ENCODE results near the gene CENPV. TPM values are rescaled to one million over a fixed set of nuclear protein-coding genes. Genes with fewer than 3 reads are reported as not detected.

CENPV gene
- total and polyA plus RNA-seq, 10 of the 15 experiments (the other 5 are each of a cell fraction or from before 2014, with no cell fraction given) = 22.5 to 98.6 (median 80.8) TPM

DNA sequence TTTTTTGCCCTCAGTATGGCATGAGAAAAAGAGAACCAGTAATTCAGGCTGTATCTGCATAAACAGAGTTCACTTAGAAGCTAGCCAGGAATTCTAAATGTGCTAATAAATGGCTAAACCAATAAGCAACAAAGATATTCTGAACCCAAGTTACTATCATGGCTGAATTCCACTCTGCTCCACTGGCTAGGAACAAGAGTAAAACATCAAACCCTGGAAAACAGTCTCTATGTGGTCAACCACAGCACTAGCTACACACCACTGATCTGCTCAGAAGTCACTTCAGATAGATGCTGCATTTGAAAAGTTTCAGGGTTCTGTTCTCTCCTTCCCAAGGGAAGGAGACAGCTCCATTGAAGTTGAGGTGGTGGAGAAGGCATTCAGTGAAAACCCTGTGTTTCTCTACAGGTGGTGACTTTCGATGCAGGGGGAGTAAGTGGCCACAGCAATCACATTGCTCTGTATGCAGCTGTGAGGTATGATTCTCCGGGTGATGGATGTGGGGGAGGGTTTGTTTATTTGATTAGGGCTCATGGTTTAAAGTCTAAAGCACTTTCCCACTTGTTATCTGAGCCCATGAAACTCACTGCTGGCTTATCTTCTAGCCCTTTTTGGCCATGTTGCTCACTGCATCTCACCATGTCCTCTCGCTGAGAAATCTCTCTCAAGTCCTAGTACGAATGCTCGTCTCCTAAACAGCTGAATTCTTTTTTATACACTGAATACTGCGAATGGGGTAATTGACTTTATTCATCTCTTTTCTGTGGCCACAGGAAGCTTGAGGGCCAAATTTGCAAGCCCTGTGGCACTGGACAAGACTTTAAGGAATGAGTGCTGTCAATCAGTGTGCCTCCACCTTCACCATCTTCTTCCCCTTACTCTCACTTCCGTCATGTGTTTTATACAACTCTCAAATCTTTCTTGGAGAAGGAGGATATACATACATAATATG is 39.9 kb downstream of the CENPV start:
- no peak overlapping the region for H3K27ac ChIP-seq (ENCODE audit: control insufficient read depth, insufficient read depth)
- SMC1A ChIA-PET (ENCODE audit: uncharacterized antibody, unreplicated experiment) = interaction anchor here (1.2 to 1.3 kb wide), 3 partner anchors 10 to 18 kb away, joined by 3 to 7 read pairs (median 7); no protein-coding TSS in a partner anchor
- no peak overlapping the region for H3K4me3 ChIP-seq
- no peak overlapping the region for H3K4me2 ChIP-seq (ENCODE audit: control insufficient read depth, insufficient read depth)
- no peak for TF ChIP-seq FOS (IDR thresholded peaks at IDR 0.05; ENCODE audit: borderline replicate concordance, extremely low read depth, insufficient read length)
- TF ChIP-seq, protein P1, sequence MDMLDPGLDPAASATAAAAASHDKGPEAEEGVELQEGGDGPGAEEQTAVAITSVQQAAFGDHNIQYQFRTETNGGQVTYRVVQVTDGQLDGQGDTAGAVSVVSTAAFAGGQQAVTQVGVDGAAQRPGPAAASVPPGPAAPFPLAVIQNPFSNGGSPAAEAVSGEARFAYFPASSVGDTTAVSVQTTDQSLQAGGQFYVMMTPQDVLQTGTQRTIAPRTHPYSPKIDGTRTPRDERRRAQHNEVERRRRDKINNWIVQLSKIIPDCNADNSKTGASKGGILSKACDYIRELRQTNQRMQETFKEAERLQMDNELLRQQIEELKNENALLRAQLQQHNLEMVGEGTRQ (IDR thresholded peaks at IDR 0.05; ENCODE audit: borderline replicate concordance, low read depth, low read length) = no peak
- TF ChIP-seq RAD21 (IDR thresholded peaks at IDR 0.05; ENCODE audit: insufficient read depth, low read depth, low read length) = no peak
- no peak for TF ChIP-seq PAX5 (IDR thresholded peaks at IDR 0.05; ENCODE audit: borderline replicate concordance, low read depth, low read length)
- no peak for TF ChIP-seq ZNF274 (IDR thresholded peaks at IDR 0.05; ENCODE audit: insufficient read depth, insufficient read length)
- TF ChIP-seq, protein P2, sequence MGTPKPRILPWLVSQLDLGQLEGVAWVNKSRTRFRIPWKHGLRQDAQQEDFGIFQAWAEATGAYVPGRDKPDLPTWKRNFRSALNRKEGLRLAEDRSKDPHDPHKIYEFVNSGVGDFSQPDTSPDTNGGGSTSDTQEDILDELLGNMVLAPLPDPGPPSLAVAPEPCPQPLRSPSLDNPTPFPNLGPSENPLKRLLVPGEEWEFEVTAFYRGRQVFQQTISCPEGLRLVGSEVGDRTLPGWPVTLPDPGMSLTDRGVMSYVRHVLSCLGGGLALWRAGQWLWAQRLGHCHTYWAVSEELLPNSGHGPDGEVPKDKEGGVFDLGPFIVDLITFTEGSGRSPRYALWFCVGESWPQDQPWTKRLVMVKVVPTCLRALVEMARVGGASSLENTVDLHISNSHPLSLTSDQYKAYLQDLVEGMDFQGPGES (IDR thresholded peaks at IDR 0.05) = no peak
- no peak for TF ChIP-seq ZNF217 (IDR thresholded peaks at IDR 0.05)
- TF ChIP-seq, protein P3, sequence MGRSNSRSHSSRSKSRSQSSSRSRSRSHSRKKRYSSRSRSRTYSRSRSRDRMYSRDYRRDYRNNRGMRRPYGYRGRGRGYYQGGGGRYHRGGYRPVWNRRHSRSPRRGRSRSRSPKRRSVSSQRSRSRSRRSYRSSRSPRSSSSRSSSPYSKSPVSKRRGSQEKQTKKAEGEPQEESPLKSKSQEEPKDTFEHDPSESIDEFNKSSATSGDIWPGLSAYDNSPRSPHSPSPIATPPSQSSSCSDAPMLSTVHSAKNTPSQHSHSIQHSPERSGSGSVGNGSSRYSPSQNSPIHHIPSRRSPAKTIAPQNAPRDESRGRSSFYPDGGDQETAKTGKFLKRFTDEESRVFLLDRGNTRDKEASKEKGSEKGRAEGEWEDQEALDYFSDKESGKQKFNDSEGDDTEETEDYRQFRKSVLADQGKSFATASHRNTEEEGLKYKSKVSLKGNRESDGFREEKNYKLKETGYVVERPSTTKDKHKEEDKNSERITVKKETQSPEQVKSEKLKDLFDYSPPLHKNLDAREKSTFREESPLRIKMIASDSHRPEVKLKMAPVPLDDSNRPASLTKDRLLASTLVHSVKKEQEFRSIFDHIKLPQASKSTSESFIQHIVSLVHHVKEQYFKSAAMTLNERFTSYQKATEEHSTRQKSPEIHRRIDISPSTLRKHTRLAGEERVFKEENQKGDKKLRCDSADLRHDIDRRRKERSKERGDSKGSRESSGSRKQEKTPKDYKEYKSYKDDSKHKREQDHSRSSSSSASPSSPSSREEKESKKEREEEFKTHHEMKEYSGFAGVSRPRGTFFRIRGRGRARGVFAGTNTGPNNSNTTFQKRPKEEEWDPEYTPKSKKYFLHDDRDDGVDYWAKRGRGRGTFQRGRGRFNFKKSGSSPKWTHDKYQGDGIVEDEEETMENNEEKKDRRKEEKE (IDR thresholded peaks at IDR 0.05) = no peak
- no peak for TF ChIP-seq ASH2L (IDR thresholded peaks at IDR 0.05; ENCODE audit: borderline replicate concordance, low read depth)
- TF ChIP-seq KAT2A (conservative IDR thresholded peaks at IDR 0.05; ENCODE audit: control insufficient read depth, low read depth, low read length) = no peak
- TF ChIP-seq SIN3A (IDR thresholded peaks at IDR 0.05; ENCODE audit: low read depth, low read length) = no peak
- no peak for TF ChIP-seq CHD2 (IDR thresholded peaks at IDR 0.05; ENCODE audit: borderline replicate concordance, low read depth, low read length)
- no peak for TF ChIP-seq RUNX3 (IDR thresholded peaks at IDR 0.05; ENCODE audit: low read length)
- FAIRE-seq = no peak
- CTCF ChIA-PET = interaction anchor here (0.6 to 4.0 kb wide), 7 partner anchors 8 to 73 kb away, joined by 3 to 18 read pairs (median 3); no protein-coding TSS in a partner anchor
- H3K9me3 ChIP-seq (replicated peaks; ENCODE audit: control insufficient read depth, insufficient read depth, low read length) = no peaks in the 10 kb centered on the region
- H4K20me1 ChIP-seq (ENCODE audit: control insufficient read depth, insufficient read depth) = no peaks in the 10 kb centered on the region
- DNase-seq (ENCODE audit: low read depth, low spot score) = no peak
- in situ Hi-C loops (cut with MboI) = no loop called here
- ATAC-seq = no peak
- H3K4me1 ChIP-seq (ENCODE audit: control insufficient read depth, insufficient read depth, low read length) = no peaks in the 10 kb centered on the region
- no peak overlapping the region for H3K9ac ChIP-seq (ENCODE audit: control insufficient read depth, insufficient read depth, low read length)
- H2AFZ ChIP-seq (ENCODE audit: control insufficient read depth, low read depth, low read length) = no peak overlapping the region
- H3K79me2 ChIP-seq (ENCODE audit: control insufficient read depth, insufficient read depth, low read length) = no peaks in the 10 kb centered on the region
- intact Hi-C loops (cut with micrococcal nuclease; ENCODE audit: unreplicated experiment) = no loop called here
- POLR2A ChIA-PET = interaction anchor here (0.6 kb wide), 1 partner anchor 73 kb away, joined by 10 read pairs; no protein-coding TSS in a partner anchor
- H3K27me3 ChIP-seq (replicated peaks in 1 of 2; ENCODE audit: control insufficient read depth in 2 of 2, insufficient read depth in 2 of 2, low read length in 1 of 2) = no peaks in the 10 kb centered on the region
- RAD21 ChIA-PET (ENCODE audit: unreplicated experiment) = no interaction called here
- no peaks in the 10 kb centered on the region for H3K36me3 ChIP-seq (ENCODE audit: control insufficient read depth in 2 of 2, insufficient read depth in 2 of 2, low read length in 1 of 2)
- no TSS peak for BruUV-seq (replicated peaks)
- WGBS (ENCODE audit: insufficient coverage, insufficient replicate concordance, low lambda C conversion rate, missing lambda C conversion rate) = 83% methylated on average over 7 of the region's 7 CpGs
